WTC11 (cell line): ENCODE measurements around the gene NFIX.

Experiments used
- ELF4 ChIP-seq: sonication (generic); formaldehyde crosslinking; IDR thresholded peaks from 2 replicates; pipeline ENCODE4 v1.8.1; 2022; ENCODE audit warnings: low read depth, mild to moderate bottlenecking, moderate library complexity, missing genetic modification reagents
- FOXP4 ChIP-seq: sonication (generic); formaldehyde crosslinking; IDR thresholded peaks from 2 replicates; pipeline ENCODE4 v1.8.0; 2022; ENCODE audit warnings: mild to moderate bottlenecking, missing genetic modification reagents
- GABPB1 ChIP-seq: sonication (generic); formaldehyde crosslinking; IDR thresholded peaks from 2 replicates; pipeline ENCODE4 v1.8.1; 2023; ENCODE audit warnings: mild to moderate bottlenecking, missing genetic modification reagents
- GRHL2 ChIP-seq: fragments of 250-450 bp; sonication (Bioruptor Pico); IDR thresholded peaks from 2 replicates; pipeline ENCODE4 v1.8.0; 2022; ENCODE audit warnings: mild to moderate bottlenecking, moderate library complexity; ENCODE audit not compliant: insufficient replicate concordance, severe bottlenecking
- MAX ChIP-seq: sonication (generic); formaldehyde crosslinking; IDR thresholded peaks from 2 replicates; pipeline ENCODE4 v1.8.0; 2022; ENCODE audit warnings: mild to moderate bottlenecking, missing genetic modification reagents
- SP1 ChIP-seq: sonication (generic); formaldehyde crosslinking; conservative IDR thresholded peaks from 2 replicates; pipeline ENCODE4 v1.8.1; 2022; ENCODE audit warnings: missing genetic modification reagents
- STAT6 ChIP-seq: sonication (generic); formaldehyde crosslinking; conservative IDR thresholded peaks from 2 replicates; pipeline ENCODE4 v1.8.1; 2023; ENCODE audit warnings: mild to moderate bottlenecking, low read depth, missing genetic modification reagents, moderate library complexity
- TEAD4 ChIP-seq: sonication (generic); formaldehyde crosslinking; IDR thresholded peaks from 2 replicates; pipeline ENCODE4 v1.8.0; 2022; ENCODE audit warnings: mild to moderate bottlenecking, missing genetic modification reagents
- ZNF138 ChIP-seq: sonication (generic); formaldehyde crosslinking; conservative IDR thresholded peaks from 2 replicates; pipeline ENCODE4 v1.8.1; 2022; ENCODE audit warnings: mild to moderate bottlenecking, moderate library complexity, missing genetic modification reagents
- ZNF423 ChIP-seq: fragments of 250-450 bp; sonication (Bioruptor Pico); IDR thresholded peaks from 2 replicates; pipeline ENCODE4 v2.1.2; 2022; ENCODE audit warnings: mild to moderate bottlenecking, moderate library complexity
- ZNF671 ChIP-seq: fragments of 250-450 bp; sonication (Bioruptor Pico); IDR thresholded peaks from 2 replicates; pipeline ENCODE4 v1.8.0; 2021; ENCODE audit warnings: mild to moderate bottlenecking
- TF ChIP-seq, protein P1 (sequence below): fragments of 200-600 bp; IDR thresholded peaks from 2 replicates; pipeline ENCODE4 v1.8.0; 2022; ENCODE audit warnings: antibody characterized with exemption
- TF ChIP-seq, protein P2 (sequence below): sonication (generic); formaldehyde crosslinking; IDR thresholded peaks from 2 replicates; pipeline ENCODE4 v1.8.1; 2023; ENCODE audit warnings: mild to moderate bottlenecking, missing genetic modification reagents, borderline replicate concordance

DNA sequence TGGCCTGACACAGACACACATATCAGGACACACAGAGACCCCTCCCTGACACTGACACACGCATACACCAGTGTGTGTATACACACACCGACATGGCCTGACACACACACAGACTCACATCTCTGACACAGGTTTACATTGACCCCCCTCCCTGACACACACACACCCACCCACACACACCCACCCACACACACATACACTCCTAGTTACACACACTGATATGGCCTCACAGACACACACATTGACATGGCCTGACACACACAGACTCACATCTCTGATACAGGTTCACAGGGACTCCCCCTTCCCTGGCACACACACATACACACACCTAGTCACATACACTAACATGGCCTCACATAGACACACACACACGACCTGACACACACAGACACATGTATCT is 4.4 kb upstream of the NFIX start:
- TF ChIP-seq, protein P1, sequence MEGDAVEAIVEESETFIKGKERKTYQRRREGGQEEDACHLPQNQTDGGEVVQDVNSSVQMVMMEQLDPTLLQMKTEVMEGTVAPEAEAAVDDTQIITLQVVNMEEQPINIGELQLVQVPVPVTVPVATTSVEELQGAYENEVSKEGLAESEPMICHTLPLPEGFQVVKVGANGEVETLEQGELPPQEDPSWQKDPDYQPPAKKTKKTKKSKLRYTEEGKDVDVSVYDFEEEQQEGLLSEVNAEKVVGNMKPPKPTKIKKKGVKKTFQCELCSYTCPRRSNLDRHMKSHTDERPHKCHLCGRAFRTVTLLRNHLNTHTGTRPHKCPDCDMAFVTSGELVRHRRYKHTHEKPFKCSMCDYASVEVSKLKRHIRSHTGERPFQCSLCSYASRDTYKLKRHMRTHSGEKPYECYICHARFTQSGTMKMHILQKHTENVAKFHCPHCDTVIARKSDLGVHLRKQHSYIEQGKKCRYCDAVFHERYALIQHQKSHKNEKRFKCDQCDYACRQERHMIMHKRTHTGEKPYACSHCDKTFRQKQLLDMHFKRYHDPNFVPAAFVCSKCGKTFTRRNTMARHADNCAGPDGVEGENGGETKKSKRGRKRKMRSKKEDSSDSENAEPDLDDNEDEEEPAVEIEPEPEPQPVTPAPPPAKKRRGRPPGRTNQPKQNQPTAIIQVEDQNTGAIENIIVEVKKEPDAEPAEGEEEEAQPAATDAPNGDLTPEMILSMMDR, result no peak
- TF ChIP-seq, protein P2, sequence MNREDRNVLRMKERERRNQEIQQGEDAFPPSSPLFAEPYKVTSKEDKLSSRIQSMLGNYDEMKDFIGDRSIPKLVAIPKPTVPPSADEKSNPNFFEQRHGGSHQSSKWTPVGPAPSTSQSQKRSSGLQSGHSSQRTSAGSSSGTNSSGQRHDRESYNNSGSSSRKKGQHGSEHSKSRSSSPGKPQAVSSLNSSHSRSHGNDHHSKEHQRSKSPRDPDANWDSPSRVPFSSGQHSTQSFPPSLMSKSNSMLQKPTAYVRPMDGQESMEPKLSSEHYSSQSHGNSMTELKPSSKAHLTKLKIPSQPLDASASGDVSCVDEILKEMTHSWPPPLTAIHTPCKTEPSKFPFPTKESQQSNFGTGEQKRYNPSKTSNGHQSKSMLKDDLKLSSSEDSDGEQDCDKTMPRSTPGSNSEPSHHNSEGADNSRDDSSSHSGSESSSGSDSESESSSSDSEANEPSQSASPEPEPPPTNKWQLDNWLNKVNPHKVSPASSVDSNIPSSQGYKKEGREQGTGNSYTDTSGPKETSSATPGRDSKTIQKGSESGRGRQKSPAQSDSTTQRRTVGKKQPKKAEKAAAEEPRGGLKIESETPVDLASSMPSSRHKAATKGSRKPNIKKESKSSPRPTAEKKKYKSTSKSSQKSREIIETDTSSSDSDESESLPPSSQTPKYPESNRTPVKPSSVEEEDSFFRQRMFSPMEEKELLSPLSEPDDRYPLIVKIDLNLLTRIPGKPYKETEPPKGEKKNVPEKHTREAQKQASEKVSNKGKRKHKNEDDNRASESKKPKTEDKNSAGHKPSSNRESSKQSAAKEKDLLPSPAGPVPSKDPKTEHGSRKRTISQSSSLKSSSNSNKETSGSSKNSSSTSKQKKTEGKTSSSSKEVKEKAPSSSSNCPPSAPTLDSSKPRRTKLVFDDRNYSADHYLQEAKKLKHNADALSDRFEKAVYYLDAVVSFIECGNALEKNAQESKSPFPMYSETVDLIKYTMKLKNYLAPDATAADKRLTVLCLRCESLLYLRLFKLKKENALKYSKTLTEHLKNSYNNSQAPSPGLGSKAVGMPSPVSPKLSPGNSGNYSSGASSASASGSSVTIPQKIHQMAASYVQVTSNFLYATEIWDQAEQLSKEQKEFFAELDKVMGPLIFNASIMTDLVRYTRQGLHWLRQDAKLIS (CRISPR knock-in tag), result no peak
- no peak for TF ChIP-seq ZNF423
- TF ChIP-seq STAT6 (CRISPR knock-in tag), result no peak
- no peak for TF ChIP-seq ELF4 (CRISPR knock-in tag)
- TF ChIP-seq ZNF138, result no peak
- no peak for TF ChIP-seq MAX (CRISPR knock-in tag)
- TF ChIP-seq GRHL2 (CRISPR knock-in tag), result no peak
- no peak for TF ChIP-seq TEAD4
- TF ChIP-seq ZNF671, result no peak
- TF ChIP-seq SP1 (CRISPR knock-in tag), result no peak
- no peak for TF ChIP-seq FOXP4 (CRISPR knock-in tag)
- no peak for TF ChIP-seq GABPB1 (CRISPR knock-in tag)
